ENCODE results near the gene PPBP.
"Not testable (repeated sequence)": the region's sequence is repeated elsewhere in the genome, so short reads cannot be mapped to it uniquely, and the experiment has no call there.

The PPBP gene

DNA sequence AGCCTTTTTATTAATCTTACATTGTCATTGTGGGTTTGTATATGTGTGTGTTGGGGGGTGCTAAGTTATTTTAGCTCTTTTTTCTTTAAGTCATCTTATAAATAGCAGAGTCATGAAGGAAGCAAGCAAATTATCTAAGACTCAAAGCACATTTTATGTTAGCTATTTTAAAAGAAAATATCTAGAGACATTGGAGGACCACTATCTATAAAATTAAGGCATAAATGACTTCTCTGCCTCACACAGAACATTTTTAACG lies 3.7 kb upstream of the PPBP start:
- no peak for DNase-seq

DNA sequence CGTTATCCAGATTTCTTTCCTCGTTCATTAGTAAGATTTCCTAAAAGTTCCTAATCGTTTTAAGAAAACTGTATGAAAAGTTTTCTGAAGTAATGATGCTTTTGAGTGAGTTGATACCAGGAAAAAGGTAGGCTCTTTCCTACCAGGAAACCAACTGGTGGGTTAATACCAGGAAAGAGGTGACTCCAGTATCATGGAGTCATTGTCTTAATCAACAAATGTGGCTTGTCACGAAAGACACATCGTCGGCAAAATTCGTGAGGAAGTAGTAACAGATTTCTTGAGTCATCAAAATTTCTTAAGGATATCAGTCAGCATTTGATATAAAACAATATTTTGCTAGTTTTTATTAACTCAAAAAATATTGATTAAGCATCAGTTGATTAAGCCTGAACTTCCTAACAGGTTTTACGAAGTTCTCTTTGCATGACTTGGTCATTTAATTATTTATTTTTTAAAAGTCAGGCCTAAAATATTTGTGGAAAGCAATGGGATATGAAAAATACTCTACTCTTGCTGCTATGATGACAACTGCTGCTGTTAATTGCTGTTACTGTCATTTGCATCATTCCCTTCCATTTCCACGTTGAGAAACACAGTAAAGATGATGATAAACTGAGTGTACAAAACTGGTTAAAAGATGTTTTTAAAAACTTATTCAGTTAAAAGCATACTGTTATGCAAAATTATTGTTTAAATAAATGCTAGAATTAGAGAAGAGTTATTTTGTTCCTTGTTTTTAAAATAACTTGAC lies 3.2 kb upstream of the PPBP start:
- no peak for DNase-seq

DNA sequence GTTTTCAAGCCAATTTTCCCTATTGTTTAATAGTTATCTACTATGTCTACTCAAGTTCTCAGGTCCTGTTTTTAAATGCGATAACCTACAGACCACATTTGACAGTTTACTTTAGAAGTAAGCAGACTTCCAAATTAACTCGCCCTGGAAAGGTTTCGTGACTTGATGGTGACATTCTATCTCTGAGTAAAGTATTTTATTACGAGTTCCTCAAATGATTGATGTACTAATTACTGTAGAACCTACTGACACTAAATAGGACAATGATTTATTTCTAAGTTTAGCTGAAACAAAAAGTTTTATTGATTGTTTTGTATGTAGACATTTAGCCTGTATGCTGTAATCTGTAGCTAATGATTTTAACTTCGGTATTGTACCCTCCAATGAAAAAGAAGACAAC lies 1.9 kb upstream of the PPBP start:
- DNase-seq = no peak

DNA sequence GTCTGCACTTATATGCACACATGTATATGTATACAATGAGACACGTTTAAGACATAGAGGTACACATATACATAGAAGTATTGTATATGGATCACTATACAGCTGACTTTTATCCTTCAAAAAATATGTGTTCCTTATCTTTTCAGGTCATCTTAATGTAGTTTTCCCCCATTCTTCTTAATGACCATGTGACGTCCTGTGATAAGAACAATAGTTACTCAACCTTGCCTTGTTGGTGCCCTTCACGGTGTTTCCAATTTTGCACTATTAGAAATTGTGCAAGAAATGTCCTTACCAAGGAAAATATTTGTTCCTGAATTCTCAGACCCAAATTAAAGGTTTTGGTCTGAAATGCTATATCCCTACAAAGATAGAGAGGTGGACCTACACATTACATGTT lies 1.0 kb upstream of the PPBP start:
- DNase-seq = no peak

DNA sequence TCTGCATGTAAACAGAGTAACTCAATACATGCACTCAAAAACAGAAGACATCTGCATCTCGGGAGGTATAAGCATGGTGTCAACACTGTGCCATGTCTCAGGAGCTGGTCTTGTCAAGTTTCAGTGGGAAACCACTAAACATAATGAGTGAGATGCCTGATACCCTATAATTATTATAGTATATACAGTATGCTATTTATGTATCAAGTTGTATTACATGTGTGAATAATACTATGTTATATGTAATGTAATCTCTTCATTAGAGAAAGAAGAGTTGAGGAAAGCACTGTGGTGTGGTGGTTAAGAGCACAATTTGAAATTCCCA lies 2.5 kb downstream of the PPBP start:
- no peak for DNase-seq

DNA sequence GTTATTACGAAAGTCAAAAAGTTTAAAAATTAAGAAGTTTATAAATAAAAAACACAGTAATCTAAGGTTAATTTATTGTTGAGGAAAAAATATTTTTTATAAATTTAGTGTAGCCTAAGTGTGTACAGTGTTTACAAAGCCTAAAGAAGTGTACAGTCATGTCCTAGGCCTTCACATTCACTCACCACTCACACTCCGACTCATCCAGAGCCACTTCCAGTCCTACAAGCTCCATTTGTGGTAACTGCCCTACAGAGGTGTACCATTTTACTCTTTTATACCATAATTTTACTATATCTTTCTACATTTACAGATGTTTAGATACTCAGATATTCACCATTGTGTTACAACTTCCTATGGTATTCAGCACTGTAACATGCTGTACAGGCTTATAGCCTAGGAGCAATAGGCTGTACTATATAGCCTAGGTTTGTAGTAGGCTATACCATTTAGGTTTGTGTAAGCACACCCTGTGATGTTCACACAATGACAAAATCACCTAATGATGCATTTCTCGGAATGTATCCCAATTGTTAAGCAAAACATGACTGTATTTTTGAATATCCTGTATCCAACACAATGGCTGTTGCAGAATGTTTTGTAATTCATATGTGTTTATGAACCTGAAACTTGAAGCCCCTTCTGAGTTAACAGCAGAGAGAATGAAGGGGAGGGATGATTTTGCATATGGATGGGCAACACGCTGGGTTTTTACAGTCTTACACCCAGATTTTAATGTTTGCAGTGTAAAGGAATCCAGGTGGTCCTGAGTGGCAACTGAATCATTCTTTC lies 3.1 kb downstream of the PPBP start:
- no peak for DNase-seq

DNA sequence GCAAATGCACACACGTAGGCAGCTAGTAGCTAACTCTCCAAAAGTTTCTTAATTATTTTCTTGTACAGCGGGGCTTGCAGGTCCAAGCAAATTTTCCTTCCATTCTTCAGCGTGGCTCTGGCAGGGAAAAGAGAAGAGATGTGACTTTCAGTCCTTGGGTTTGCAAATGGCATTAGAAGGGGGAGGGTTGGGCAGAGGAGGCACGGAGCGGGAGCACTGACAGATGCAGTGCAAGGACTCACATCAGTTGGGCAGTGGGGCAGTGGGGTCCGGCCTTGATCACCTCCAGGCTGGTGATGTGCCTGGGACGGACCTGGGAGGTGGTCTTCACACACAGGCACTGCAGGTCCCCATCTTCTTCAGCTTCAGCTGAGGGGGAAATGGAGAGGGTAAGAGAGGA lies 6.8 kb downstream of the PPBP start:
- not testable (repeated sequence) for DNase-seq

DNA sequence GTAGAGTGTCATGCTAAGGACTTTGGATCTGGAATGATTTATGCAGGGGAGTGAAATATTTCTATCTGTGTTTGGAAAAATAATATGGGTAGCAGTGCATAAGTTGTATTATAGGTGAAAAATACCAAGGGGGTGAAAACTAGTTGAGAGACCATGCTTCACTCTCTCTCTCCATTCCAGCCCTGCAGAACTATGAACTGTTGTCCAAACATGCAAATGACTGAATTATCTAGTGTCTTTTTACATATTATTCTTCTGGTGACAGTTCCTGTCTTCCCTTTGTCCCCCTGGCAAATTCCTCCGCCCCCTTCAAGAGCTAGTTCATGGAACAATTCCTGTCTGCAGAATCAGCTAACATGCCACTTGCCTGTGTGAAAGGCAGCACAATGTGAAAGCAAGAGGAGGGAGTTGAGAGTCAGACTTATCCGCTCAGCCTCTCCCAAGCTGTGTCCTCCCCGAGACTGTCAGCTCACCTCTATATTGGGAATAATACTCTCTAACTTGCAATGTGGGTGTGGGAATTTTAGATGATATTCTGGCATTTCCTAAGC lies 8.5 kb downstream of the PPBP start:
- DNase-seq = no peak

DNA sequence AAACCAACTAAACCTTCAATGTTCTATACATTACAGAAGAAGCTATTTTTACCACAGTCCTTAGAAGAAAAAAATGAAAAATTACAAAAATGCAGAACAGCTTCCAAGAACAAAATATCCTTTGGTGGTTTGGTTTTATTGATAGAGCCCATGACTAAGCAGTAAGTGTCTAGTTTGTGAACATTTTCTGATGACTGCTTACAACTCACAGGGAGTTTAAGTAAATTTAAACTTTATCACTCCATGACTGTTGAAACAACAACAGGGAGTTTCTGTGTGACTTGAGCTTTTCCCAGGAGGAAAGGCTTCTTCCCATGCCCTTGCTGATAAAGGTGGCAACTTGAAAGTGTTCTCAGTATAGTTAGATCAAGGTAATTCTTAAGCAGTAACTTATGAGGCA lies 9.1 kb downstream of the PPBP start:
- DNase-seq = no peak

DNA sequence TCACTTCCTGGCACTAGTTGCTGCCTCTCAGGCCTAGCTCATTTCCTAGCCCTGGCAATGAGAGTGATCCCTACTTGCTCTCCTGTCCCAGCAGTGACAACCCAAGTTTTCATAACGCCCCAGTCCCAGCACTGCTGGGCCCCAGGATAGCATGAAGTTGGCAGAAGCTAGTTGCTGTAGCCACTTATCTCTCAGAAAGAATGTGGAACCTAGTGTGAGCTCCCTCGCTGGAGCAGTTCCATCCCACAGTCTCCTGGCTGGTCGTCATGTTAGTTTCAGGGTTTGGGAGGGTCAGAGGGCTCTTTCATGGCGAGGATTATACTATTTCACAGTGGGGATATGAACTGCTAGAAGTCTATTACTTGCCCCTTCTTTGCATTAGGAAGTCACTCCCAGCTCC lies 11.3 kb downstream of the PPBP start:
- no peak for DNase-seq

DNA sequence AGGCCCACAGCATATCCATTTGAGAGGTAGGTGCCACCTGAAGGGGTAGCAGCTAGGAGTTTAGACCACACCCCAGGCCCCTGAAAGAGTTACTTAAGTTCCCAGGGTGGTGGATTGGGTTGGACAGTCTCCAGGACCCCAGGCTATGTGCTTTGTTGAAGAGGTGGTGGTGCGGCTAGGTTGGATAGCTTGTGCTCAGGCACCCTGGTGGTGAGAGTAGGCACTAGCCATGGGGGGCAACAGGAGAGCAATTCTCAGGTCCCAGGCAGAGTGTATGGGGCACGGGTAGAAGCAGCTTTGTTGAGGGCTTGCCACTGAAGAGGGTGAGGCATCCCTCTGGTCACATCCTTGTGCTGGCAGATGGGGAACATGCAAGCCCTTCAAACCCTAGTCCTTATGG lies 11.8 kb downstream of the PPBP start:
- no peak for DNase-seq

DNA sequence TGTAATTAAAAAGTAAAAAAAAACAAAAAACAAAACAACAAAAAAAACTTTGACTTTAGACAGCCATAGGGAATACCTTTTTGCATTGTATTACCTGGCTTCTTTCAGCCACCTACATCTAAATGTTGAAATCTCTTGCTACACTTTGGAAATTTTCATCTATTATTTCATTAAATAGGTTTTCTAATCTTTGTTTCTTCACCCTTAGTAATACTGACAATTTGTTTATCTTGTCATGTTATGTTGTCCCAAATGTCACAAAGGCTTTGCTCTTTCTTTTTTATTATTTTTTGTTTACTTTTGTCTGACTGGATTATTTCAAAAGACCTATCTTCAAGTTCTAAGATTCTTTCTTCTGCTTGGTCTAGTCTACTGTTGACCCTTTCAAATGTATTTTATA lies 13.6 kb downstream of the PPBP start:
- DNase-seq = no peak

DNA sequence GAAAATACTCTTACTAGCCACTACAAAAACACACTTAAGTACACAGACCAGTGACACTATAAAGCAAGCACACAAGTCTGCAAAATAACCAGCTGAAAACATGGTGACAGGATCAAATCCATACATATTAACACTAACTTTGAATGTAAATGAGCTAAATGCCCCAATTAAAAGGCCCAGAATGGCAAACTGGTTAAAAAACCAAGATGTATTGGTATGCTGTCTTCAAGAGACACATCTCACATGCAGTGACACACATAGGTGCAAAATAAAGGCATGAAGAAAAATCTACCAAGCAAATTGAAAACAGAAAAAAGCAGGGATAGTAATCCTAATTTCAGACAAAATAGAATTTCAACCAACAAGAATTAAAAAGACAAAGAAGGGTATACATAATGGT lies 17.0 kb downstream of the PPBP start:
- no peak for DNase-seq

DNA sequence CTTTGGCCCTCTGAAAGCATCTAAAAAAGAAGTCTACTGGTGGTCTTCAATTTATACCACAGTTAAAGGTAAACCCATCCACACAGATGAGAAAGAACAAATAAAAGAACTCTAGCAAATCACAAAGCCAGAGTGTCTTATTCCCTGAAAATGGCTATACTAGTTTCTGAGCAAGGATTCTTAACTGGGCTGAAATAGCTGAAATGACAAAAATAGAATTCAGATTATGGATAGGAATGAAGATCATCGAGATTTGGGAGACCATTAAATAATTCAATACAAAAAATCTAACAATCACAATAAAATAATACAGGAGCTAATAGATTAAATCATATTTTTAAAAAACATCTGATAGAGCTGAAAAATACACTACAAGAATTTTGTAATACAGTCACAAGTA lies 18.0 kb downstream of the PPBP start:
- no peak for DNase-seq

DNA sequence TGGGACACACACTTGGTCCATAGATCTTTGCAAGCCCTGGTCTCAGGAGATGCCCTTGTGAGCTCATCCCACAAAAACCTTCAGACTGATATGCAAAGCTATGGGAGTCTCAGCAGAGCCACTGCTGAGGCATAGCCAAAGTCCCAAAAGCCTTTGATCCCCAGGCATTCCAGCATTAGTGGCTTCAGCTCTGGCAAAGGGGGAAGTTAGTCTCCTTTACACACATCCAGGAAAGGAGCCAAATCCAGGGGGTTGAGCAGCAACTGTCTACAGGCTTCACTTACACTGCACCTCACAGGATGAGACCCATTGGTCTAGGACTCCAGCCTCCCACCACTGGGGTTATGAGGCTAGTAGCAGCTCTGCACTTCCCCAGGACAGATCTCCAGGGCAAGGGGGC lies 20.1 kb downstream of the PPBP start:
- no peak for DNase-seq

DNA sequence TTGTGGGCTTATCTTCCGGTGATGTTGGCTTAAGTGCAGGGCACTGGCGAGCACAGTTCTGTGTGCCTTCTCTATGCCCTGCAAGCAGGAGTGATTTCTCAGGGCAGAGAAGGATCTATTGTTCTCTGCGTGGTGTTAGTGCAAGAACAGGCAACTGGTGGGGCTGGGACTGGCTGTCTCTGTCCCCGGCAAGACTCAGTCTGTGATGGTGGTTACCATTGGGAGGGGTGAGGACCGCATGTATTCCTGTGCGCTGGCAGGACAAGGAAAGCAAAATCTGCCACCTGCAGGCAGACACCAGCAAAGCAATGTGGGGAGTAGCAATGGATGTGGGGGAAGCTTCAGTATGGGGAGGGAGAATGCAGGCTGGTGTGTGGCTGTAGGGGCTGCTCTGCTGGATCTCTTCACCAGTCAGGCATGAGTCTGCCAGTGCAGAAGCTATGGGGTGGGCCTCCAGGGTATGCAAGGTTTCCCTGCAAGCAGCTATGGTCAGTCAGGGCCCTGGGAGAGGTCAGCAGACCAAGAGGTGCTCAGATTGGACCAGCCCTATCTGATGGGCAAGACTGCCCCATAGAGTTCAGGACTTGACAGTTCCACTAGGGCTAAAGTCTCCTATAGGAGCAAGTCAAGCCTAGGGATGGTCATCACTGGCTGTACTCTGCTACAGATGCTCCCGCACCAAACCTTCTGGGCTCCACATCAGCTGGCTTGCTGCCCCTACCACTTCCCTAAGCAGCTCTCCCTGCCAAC lies 23.0 kb downstream of the PPBP start:
- DNase-seq = no peak

DNA sequence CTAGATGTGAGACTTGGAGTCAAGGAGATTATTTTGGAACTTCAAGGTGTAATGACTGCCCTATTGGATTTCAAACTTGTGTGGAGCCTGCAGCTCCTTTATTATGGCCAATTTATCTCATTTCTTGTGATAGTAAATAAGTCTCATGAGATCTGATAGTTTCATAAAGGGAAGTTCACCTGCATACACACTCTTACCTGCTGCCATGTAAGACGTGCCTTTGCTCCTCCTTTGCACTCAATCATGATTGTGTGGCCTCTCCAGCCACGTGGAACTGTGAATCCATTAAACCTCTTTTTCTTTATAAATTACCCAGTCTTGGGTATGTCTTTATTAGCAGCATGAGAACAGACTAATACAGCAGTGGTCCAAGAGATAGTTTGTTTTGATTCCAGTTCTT lies 25.3 kb downstream of the PPBP start:
- no peak for DNase-seq

DNA sequence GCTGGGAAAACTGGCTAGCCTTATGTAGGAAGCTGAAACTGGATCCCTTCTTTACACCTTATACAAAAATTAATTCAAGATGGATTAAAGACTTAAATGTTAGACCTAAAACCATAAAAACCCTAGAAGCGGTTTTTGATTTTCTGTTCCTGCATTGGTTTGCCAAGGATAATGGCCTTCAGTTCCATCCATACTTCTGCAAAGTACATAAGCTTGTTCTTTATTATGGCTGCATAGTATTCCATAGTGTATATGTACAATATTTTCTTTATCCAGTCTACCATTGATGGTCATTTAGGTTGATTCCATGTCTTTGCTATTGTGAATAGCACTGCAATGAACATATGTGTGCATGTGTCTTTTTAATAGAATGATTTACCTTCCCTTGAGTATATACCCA lies 28.9 kb downstream of the PPBP start:
- not testable (repeated sequence) for DNase-seq

DNA sequence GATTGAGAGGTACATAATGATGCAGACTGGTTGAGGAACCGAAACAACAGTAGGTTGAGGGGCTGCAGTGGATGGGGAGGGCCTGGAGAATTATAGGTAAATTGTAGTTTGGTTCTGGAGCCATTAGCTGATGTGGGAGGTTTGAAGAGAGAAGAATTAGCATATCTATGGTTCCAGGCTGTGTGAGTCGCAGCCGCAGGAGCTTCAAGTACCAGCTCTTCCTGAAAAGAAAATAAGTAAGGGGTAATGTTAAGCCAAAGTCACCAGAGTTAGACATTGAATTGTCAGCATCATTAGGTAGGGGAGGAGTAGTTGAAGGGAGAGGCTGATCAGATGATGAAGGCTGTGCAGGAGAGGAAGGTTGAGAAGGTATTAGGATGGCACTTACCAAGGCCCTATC lies 35.6 kb downstream of the PPBP start:
- no peak for DNase-seq

DNA sequence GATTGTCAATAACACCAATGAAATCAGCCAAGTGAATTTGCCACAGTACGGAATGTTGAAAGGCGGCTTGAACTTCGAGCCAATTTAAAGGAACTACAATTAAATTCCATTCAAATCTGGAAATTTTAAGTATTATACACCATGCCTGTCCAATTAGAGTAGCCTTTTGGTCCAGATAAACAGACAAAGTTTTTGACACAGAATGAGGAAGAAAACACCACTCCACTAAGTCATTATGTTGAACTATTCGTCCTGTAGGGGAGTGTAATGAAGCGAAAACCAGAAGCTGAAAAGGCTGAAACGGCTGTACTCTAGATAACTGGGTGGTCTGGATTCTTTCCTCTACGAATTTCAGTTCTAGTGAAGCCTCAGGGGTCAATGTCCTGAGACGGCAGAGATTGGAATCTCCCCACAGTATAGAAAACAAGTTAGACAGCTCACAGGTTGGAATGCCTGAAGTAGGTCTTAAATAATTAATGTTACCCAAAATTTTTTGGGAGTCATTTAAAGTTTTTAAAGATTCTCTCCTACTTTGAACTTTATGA lies 37.5 kb downstream of the PPBP start:
- not testable (repeated sequence) for DNase-seq

DNA sequence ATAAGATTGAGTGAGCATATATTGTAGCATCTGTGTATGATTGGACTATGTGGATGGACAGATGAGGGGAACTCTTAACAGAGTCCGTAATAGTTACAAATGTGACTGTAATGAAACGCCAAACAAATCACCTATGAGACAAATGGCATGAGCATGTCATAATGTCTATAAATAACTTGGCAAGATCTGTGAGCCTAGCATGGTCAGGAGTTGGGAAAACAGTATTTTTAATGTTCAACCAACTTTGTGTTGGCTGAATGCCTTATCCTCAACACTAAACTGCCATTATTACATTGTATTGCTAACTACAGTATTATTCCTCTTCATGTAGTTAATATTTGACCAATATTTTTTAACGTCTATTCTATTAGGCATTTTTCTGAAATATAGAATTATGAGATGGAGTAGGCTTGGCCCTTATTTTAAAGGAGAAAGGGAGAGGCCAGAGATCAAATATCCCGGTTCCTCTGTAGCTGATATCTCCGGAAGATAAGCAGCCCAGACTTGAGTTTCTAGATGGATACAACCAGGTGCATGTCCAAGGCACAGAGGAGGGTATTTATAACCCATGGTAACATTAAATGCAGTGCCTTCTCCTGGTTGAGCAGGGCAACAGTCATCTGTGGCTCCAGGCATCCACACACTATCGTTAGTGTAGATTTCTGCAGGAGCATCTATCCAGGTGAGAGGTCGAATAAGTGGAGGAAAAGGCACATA lies 38.8 kb downstream of the PPBP start:
- DNase-seq = no peak

DNA sequence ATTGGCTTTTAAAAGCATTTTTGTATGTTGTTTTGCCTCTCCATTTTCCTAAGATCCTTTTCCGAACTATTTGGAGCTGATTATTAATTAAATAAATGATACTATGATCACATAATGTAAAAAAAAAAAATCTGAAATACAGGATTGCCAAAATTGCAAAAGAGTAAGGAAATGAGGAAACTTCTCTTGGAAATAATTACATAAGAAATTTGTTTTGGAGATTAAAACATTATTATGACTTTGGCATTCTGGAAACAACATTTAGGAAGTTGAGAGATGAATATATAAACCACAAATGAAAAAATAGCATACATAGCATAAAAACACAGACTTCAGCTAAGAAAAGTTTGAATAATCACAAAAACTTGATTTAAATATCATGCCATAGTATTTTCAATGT lies 39.7 kb downstream of the PPBP start:
- DNase-seq = no peak

Data from activated CD4-positive, alpha-beta T cell treated with anti-CD3 and anti-CD28 coated beads for 4 hours (primary cell).